ENCODE measurements around the gene CAPN12. TPM values are rescaled to one million over a fixed set of nuclear protein-coding genes. Genes with fewer than 3 reads are reported as not detected.

The CAPN12 gene
- total RNA-seq, 1 donor from 2014 or later = 7.3 TPM

GRCh38 chr19:38710928-38711725 is 33.1 kb downstream of the CAPN12 start:
- no peak for DNase-seq (ENCODE audit: low read depth)
- TF ChIP-seq, protein P1, sequence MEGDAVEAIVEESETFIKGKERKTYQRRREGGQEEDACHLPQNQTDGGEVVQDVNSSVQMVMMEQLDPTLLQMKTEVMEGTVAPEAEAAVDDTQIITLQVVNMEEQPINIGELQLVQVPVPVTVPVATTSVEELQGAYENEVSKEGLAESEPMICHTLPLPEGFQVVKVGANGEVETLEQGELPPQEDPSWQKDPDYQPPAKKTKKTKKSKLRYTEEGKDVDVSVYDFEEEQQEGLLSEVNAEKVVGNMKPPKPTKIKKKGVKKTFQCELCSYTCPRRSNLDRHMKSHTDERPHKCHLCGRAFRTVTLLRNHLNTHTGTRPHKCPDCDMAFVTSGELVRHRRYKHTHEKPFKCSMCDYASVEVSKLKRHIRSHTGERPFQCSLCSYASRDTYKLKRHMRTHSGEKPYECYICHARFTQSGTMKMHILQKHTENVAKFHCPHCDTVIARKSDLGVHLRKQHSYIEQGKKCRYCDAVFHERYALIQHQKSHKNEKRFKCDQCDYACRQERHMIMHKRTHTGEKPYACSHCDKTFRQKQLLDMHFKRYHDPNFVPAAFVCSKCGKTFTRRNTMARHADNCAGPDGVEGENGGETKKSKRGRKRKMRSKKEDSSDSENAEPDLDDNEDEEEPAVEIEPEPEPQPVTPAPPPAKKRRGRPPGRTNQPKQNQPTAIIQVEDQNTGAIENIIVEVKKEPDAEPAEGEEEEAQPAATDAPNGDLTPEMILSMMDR (conservative IDR thresholded peaks at IDR 0.05; ENCODE audit: low read depth, low read length) = no peak
- H3K4me3 ChIP-seq (ENCODE audit: low read depth, low read length) = no peak overlapping the region

DNA sequence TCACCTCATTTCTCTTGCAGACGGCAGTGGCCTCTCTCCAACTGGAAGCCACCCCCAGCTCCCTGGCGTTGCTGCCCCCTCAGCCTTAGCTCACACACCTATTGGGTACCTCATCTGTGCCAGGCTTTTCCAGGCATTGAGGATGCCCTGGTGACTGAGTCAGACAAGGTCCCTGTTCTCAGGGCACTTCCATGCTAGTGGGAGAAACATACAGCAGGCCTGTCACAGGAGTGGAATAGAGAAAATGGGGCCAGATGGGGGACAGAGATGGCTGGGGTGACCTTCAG is 33.9 kb downstream of the CAPN12 start:
- DNase-seq (ENCODE audit: low read depth) = no peak
- TF ChIP-seq, protein P1 (conservative IDR thresholded peaks at IDR 0.05; ENCODE audit: low read depth, low read length) = no peak

DNA sequence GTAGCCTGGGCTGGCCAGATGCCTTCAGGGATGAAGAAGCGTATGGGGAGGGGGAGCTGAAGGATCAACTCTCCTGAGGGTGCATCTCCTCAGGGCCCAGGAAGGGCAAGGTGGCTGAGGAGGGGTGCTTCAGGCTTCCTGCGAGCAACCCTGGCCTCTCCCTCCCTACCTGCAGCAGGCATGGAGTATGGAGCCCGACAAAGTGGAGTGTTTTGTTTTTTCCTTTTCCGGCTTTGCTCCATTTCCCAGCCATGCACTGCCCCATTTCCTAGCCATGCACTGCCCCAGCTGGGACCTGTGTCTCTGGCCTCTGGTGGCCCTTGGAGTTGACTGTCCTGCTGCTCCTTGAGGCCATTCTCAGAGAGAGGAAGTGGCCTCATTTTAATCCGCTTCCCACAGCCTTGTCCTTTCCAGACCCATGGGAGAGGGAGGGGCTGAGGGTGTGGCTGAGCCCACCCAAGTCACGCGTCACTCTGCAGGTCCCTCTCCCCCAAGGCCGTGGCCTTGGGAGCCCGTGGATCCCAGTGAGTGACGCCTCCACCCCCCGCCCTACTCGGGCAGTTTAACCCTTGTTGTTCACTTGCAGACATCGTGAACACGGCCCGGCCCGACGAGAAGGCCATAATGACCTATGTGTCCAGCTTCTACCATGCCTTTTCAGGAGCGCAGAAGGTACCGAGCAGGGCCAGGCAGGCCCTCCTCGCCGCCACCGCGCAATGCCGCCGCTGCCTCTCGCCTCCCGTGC is 34.4 kb downstream of the CAPN12 start:
- DNase-seq (ENCODE audit: low read depth) = no peak
- TF ChIP-seq, protein P1 (conservative IDR thresholded peaks at IDR 0.05; ENCODE audit: low read depth, low read length) = no peak

More for the DNA sequence above, 33.9 kb downstream of the CAPN12 start:
- no peak overlapping the region for H3K4me3 ChIP-seq (ENCODE audit: low read depth, low read length)

DNA sequence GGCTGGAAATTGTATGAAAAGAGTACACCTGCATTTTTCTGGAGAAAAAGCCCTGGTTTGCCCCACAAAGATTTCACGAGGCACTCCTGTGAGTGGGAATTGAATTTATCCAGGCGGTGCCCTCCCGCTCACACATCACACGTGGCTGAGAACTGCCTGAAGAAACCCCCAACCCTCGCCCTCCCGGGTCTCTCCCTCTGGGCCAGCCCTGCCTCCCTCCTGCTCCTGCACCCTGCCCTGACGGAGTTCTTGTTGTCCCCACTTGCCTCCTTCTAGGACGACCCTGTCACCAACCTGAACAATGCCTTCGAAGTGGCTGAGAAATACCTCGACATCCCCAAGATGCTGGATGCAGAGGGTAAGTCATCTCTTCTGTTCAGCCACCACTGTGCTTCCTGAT is 35.2 kb downstream of the CAPN12 start:
- DNase-seq (ENCODE audit: low read depth) = no peak
- H3K4me3 ChIP-seq (ENCODE audit: low read depth, low read length) = no peak overlapping the region
- TF ChIP-seq, protein P1 (conservative IDR thresholded peaks at IDR 0.05; ENCODE audit: low read depth, low read length) = no peak

More for the DNA sequence above, 34.4 kb downstream of the CAPN12 start:
- no peak overlapping the region for H3K4me3 ChIP-seq (ENCODE audit: low read depth, low read length)

DNA sequence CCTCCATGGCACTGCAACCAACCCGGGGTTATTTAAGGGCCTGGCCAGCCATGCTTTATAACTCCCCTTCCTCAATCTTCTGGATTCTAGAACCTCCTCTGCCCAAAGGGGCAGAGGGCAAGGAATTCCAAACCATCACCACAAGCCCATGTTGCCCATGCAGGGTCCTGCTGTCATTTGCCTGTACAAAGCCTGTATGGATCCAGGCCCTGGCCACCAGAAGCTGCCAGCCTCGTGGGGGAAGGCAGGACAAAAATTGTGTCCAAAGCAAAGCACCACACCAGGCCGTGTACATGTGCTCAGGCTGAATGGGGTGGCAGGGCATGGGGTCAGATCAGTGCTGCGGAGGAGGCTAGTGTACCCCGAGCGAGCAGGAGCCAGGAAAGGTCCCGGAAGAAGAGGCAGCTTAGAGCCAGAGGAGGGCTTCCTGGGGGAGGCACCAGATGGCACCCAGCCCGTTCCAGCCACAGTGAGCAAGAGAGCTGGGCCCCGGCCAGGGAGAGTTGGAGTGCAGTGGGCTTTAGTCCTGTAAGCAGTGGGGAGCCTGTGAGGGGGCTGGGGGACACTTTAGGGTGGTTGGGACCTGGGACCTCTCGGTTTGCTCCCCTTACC is 35.8 kb downstream of the CAPN12 start:
- TF ChIP-seq, protein P1 (conservative IDR thresholded peaks at IDR 0.05; ENCODE audit: low read depth, low read length) = no peak
- H3K4me3 ChIP-seq (ENCODE audit: low read depth, low read length) = no peak overlapping the region
- no peak for DNase-seq (ENCODE audit: low read depth)

- no peak for DNase-seq (ENCODE audit: low read depth)
Measured at GRCh38 chr19:38707512-38708114, 36.7 kb downstream of the CAPN12 start.

More at GRCh38 chr19:38707512-38708114, 36.7 kb downstream of the CAPN12 start:
- no peak overlapping the region for H3K4me3 ChIP-seq (ENCODE audit: low read depth, low read length)
- TF ChIP-seq, protein P1 (conservative IDR thresholded peaks at IDR 0.05; ENCODE audit: low read depth, low read length) = no peak

All from epithelial cell of proximal tubule (primary cell).